Measurements from ENCODE around the gene LACRT. TPM values are rescaled to one million over a fixed set of nuclear protein-coding genes. Genes with fewer than 3 reads are reported as not detected.
"Not testable (repeated sequence)": the region's sequence is repeated elsewhere in the genome, so short reads cannot be mapped to it uniquely, and the experiment has no call there.

LACRT gene, protein sequence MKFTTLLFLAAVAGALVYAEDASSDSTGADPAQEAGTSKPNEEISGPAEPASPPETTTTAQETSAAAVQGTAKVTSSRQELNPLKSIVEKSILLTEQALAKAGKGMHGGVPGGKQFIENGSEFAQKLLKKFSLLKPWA
- not detected for polyA plus RNA-seq

DNA sequence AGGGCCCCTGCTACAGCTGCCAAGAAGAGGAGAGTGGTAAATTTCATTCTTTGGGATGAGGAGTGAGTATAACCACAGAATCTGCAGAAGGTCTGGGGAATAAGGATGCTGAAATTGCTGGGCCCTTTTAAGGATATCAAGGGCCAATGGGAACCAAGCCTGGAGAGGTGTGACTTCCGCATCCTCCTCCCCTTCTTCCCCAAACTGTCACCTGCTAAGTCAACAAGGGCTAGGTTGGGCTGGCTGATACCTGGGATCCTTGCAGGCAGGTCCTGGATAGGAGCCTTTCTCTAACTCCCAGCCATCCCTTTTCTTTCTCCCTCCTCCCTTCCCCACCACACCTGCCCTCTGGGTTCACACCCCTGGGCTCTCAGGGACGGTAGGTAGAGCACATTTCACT is at the start of gene LACRT:
Gene LACRT (minus strand): TSS at position 101 of the 400 bp plus-strand sequence. CDS start 54 bp downstream, at position 47.
- no peak within 1 kb of the TSS for H3K27ac ChIP-seq (ENCODE audit: low read depth, low read length)
- 67 to 72% (median 70%) methylated on average over 2 of the region's 2 CpGs for WGBS, 3 donors

GRCh38 chr12:54683398-54683797 is 48.7 kb upstream of the LACRT start:
- 30 to 50% (median 31%) methylated on average over 2 of the region's 2 CpGs for WGBS, 3 donors
- H3K27ac ChIP-seq (ENCODE audit: low read depth, low read length): no peak overlapping the region

DNA sequence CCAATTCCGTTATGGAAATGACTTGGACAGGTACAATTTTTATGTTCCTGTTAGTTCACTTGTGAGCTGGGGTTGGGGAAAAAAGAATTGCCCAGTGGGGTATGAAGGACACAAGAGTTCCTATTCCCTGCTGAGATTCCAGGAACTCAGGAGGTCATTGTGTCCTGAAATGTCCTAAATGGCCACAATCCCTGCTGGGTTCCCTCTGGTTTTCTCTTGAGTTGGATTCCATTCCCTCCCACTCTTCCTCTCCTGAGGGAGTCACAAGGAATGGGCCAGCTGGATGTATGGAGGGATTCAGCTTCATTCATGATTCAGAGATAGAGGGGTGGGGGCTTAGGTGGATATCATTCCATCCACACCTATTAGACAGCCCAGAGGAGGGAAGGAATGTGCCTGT is 48.0 kb upstream of the LACRT start:
- WGBS, 3 donors: 59 to 81% (median 72%) methylated on average over 1 of the region's 1 CpG
- no peak overlapping the region for H3K27ac ChIP-seq (ENCODE audit: low read depth, low read length)

DNA sequence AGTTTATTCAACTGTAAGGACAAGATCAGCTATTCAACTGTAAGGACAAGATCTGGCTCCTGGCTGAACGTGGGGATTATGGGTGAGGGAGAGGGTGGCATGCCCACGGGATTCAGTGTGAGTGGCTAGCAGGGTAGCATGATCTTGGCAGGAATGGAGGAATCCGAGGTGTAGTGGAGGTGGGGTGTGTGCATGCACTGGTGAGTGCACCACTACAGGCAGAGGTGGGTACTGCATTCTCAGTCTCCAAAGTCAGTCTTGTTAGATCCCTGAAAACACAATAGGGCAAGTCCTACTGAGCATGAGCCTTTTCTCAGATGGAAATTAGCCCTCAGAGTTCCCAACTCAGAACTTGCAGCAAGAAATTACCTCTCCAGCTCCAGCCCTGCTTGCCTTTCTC is 45.7 kb upstream of the LACRT start:
- no peak overlapping the region for H3K27ac ChIP-seq (ENCODE audit: low read depth, low read length)

DNA sequence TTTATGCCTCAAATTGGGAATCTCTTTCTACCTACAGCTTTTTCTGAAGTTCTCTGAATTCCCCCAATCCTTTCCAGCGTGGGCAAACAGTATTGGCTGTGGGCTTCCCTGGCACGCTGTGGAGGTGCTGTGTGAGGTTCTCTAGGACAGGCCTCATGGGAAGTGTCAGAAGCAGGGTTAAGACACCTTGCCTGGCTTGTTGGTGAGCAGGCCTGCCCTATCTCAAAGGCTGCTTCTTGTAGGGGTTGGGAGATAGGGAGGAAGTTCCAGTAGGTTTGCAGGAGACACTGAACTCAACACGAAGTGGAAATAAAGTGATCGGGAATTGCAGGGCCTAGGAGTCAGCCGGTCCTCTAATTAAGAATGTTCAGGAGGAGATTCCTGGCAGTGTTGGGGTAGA is 43.4 kb upstream of the LACRT start:
- 75 to 83% (median 78%) methylated on average over 5 of the region's 5 CpGs for WGBS, 3 donors
- H3K27ac ChIP-seq (ENCODE audit: low read depth, low read length): no peak overlapping the region

More for the DNA sequence above, 45.7 kb upstream of the LACRT start:
- 47 to 61% (median 59%) methylated on average over 3 of the region's 3 CpGs for WGBS, 3 donors

DNA sequence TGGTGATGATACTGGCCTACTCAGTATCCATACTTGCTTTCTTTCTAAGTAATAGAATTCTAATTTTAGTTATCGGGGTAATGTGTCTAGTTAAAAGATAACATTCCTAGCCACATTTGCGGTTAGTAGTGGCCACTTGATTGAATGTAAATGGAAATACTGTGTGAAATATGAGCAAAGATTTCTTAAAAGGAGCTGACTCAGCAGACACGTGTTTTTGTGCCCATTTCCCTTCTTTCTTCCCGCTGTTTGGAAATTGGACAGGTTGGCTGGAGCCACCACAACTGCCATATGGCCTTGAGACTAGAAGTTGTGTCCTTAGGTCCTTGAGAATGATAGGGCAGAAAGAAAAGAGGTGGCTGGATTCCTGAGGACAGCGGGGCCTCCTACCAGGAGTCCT is 33.2 kb upstream of the LACRT start:
- H3K27ac ChIP-seq (ENCODE audit: low read depth, low read length): no peak overlapping the region
- 85 to 95% (median 92%) methylated on average over 5 of the region's 5 CpGs for WGBS, 3 donors

- H3K27ac ChIP-seq (ENCODE audit: low read depth, low read length): no peak overlapping the region
- 73 to 82% (median 77%) methylated on average over 3 of the region's 3 CpGs for WGBS, 3 donors
Observed at GRCh38 chr12:54666008-54666407, 31.3 kb upstream of the LACRT start.

DNA sequence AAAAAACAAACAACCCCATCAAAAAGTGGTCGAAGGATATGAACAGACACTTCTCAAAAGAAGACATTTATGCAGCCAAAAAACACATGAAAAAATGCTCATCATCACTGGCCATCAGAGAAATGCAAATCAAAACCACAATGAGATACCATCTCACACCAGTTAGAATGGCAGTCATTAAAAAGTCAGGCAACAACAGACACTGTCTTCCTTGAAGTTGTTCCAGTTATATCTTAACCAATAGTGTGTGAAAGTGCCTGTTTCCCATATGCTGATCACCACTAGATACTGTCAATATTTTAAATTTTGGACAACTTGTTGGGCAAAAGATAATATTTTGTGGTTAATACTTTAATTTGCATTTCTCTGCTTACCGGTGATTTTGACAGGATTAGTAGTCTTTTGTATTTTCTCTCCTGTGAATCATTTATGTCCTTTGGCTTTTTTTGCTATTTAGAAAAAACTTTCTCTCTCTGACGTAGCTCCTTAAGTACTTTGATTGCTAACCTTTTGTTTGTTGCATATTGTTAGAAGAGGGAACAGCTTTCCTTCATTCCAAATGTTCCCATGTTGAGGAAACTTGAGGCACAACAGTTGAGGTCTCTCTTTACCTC is 30.4 kb upstream of the LACRT start:
- 55 to 82% (median 70%) methylated on average over 3 of the region's 3 CpGs for WGBS, 3 donors
- not testable (repeated sequence) for H3K27ac ChIP-seq (ENCODE audit: low read depth, low read length)

- WGBS, 3 donors: 80 to 84% (median 84%) methylated on average over 3 of the region's 3 CpGs
- no peak overlapping the region for H3K27ac ChIP-seq (ENCODE audit: low read depth, low read length)
Observed at GRCh38 chr12:54663603-54664002, 28.9 kb upstream of the LACRT start.

GRCh38 chr12:54662026-54662425 is 27.3 kb upstream of the LACRT start:
- no peak overlapping the region for H3K27ac ChIP-seq (ENCODE audit: low read depth, low read length)
- WGBS, 3 donors: 30 to 60% (median 43%) methylated on average over 3 of the region's 3 CpGs

- 59% methylated on average over 2 of the region's 2 CpGs for WGBS, 3 donors
- H3K27ac ChIP-seq (ENCODE audit: low read depth, low read length): no peak overlapping the region
Observed at GRCh38 chr12:54661048-54661447, 26.4 kb upstream of the LACRT start.

- 78 to 88% (median 87%) methylated on average over 10 of the region's 10 CpGs for WGBS, 3 donors
Observed at GRCh38 chr12:54660320-54660962, 25.7 kb upstream of the LACRT start.

DNA sequence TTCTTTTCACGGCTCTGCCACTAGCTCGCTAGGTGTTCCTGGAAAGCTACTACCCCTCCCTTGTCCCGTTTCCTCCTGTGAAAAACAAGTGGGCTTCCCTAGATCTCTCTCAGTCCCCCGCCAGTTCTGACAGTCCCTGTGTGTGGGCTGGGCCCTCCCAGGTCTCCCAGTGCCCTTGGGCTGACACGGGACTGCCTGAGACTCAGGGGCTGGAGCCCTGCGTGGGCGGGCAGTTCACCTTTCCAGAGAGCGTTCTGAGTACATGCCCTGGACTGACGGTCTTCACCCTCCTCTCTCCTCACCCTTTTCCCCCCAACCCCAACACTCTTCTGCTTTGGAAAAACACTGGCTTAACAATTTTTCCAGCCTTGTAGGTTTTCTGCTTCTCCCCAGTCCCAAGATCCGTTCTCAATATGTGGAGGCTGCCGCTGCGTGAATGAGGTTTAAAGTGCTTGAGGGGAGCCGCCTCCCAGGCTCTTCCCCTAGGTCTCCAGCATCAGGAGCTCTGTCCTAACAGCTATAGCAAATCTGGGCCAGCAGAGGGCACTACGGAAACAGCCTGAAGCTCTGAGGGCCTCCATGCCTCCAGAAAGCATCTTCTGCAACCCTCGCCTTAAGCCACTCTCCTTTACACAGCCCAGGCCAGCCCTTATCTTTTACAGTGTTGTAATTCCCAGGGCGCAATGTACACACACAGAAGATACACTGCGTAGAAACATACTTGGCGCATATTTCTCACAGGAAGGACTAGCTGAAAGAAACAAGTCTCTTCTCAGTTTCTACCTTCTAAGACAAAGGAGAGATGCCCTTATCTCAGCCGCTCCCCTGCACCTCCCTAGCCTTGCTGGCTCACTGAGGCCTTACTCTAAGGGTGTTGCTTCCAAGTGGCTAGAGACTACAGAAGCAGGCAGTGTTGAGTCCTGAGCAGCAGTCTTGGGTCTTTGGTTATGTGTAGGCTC is 23.9 kb upstream of the LACRT start:
- WGBS, 3 donors: 46 to 57% (median 53%) methylated on average over 19 of the region's 19 CpGs
- H3K27ac ChIP-seq (ENCODE audit: low read depth, low read length): no peak overlapping the region

More at GRCh38 chr12:54660320-54660962, 25.7 kb upstream of the LACRT start:
- H3K27ac ChIP-seq (ENCODE audit: low read depth, low read length): no peak overlapping the region

- WGBS, 3 donors: 75 to 83% (median 78%) methylated on average over 6 of the region's 6 CpGs
- no peak overlapping the region for H3K27ac ChIP-seq (ENCODE audit: low read depth, low read length)
Observed at GRCh38 chr12:54657105-54657607, 22.5 kb upstream of the LACRT start.

DNA sequence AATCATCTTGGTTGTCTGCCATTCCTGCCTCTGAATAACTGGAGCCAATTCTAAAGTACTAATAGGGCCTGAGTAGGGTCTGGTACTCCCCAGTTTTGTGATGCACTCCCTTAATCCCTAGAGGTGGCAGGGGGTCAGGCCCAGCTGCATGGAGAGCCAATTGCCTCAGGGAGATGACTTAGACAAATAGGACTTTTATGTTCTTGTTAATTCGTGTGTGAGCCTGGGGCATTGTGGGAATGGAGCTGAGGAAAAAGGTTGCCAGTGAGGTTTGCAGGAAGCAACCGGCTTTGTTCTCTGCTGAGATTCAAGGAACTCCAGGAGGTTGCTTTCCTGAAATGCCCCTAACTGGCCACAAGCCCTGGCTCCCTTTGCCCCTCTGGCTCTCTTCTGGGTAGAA is 20.2 kb upstream of the LACRT start:
- no peak overlapping the region for H3K27ac ChIP-seq (ENCODE audit: low read depth, low read length)
- WGBS, 3 donors: 19 to 30% (median 25%) methylated on average over 2 of the region's 2 CpGs

DNA sequence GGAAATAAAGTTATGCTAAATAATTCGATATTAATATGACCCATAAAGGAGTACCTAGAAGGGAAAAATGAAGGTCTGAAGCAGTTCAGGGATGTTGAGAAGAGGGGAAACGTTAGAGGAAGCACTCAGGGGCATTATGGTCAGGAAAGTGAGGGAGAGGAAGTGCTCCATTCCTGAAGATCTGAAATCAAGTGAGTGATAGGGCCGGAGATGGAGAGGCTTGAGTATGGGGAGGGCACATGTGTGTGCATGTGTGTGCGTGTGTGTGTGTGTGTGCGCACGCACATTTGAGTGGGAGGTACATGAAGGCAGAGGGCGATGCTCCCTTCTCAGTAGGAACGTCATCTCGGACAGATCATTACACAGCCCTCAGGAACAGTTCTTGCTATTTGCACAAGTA is 18.3 kb upstream of the LACRT start:
- no peak overlapping the region for H3K27ac ChIP-seq (ENCODE audit: low read depth, low read length)
- WGBS, 3 donors: 62 to 80% (median 74%) methylated on average over 9 of the region's 9 CpGs

GRCh38 chr12:54650889-54651288 is 16.2 kb upstream of the LACRT start:
- H3K27ac ChIP-seq (ENCODE audit: low read depth, low read length): no peak overlapping the region
- 63 to 80% (median 75%) methylated on average over 5 of the region's 5 CpGs for WGBS, 3 donors

- H3K27ac ChIP-seq (ENCODE audit: low read depth, low read length): no peak overlapping the region
Observed at GRCh38 chr12:54650409-54650808, 15.7 kb upstream of the LACRT start.

DNA sequence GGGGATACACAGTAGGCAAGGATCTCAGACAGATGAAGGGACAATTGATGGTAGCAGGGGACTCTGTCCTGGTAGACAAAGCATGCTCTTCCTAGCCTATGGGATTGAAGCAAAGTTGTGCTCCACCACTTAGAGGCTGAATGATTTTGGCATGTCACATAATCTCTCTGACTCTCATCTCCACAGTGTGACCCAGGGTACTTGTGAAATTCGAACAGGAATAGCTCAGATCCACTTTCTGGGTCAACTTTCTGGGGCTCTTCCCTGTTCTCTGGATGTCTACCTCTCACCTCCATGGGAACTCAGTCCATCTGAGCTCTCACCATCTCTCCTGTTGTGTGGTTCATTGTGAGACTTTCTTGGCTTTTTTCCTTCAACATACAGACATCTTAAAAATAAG is 15.1 kb upstream of the LACRT start:
- 50 to 66% (median 50%) methylated on average over 1 of the region's 1 CpG for WGBS, 3 donors
- H3K27ac ChIP-seq (ENCODE audit: low read depth, low read length): no peak overlapping the region

More at GRCh38 chr12:54650409-54650808, 15.7 kb upstream of the LACRT start:
- WGBS, 3 donors: 44 to 70% (median 64%) methylated on average over 4 of the region's 4 CpGs

Data from adipose tissue (tissue), 3 donors.